ENCODE data around the gene SLC49A4. TPM values are rescaled to one million over a fixed set of nuclear protein-coding genes. Genes with fewer than 3 reads are reported as not detected.

SLC49A4 gene
- total and polyA plus RNA-seq, 4 experiments from 2014 or later = 1.9 to 7.6 (median 4.7) TPM

DNA sequence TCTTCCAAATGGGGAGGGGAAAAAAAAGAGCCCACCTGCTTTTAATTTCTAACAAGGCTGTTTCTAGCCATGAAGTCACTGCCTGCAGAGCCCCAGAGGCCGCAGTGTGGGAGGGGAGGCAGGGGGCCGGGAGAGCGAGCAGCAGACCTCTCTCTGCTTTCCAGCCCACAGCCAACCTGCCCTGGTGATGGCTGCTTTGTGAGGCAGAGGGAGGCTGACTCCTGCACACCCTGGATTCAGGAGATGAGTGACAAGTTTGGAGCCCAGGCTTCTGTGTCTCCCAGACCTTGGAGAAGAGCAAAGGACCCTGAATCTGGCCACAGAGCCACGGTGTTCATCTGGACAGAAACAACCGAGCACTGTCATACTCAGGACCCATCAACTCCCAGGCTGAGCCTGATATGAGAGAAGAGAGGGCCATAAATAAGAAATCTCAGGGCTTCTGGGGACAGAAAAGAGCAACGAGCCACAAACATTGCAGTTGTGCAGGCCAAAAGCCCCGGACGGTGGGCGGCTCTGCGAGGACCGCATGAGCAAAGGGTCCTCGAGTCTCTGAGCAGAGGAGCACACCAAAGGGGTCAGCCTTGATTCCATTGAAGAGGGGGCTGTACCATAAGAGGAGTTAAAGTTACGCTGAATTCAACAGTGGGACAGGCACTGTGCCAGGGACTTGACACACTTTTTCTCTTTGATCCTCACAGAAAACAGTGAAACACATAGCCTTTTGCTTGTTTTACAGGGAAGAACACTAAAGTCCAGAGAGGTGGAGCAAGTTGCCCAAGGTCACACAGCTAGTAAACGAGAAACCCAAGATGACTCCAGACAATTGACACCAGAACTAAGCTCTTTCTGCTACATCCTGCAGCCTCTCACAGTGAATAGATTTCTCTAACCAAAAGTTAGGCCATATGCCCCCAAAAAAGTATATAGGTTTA, 135.5 kb downstream of the SLC49A4 start:
- Mint-ChIP-seq H3K27ac (no peak overlapping the region), H3K4me3 (no peak overlapping the region), H3K9me3 (no peaks in the 10 kb centered on the region), H3K36me3 (no peaks in the 10 kb centered on the region), H3K27me3 (peaks cover 3 to 6% of the 10 kb centered on the region in 2 donors), H3K4me1 (no peaks in the 10 kb centered on the region)
- Histone ChIP-seq H3K27ac (ENCODE audit: low read depth, low read length) (no peak overlapping the region), H3K27me3 (ENCODE audit: insufficient read depth, low read length) (no peaks in the 10 kb centered on the region), H3K9me3 (ENCODE audit: control insufficient read depth in 1 of 2, low read length in 2 of 2) (no peaks in the 10 kb centered on the region), H3K4me3 (ENCODE audit: low read length in 2 of 2) (no peak overlapping the region), H3K4me1 (ENCODE audit: insufficient read depth, low read length) (no peaks in the 10 kb centered on the region), H3K36me3 (ENCODE audit: insufficient read depth, low read length) (no peaks in the 10 kb centered on the region)
- POLR2A ChIA-PET (ENCODE audit: partially characterized antibody) = no interaction called here
- DNase-seq = no peak
- intact Hi-C loops (cut with micrococcal nuclease) = no loop called here
- CTCF ChIA-PET (ENCODE audit: partially characterized antibody) = no interaction called here

Other genes starting within 250 kb of the SLC49A4 start
- 10 to 100 TPM; 24.0 to 26.0 TPM for gene PARP9, start 230.8 kb upstream of the SLC49A4 start, total RNA-seq
- 10 to 100 TPM; 23.1 to 43.4 TPM for gene PARP9, start 230.8 kb upstream of the SLC49A4 start, polyA plus RNA-seq
- gene DTX3L, start 230.7 kb upstream of the SLC49A4 start, total RNA-seq = 10 to 100 TPM; 49.3 to 51.0 TPM
- gene DTX3L, start 230.7 kb upstream of the SLC49A4 start, polyA plus RNA-seq = 10 to 100 TPM; 14.8 to 34.4 TPM
- gene PARP15, start 217.4 kb upstream of the SLC49A4 start, total RNA-seq = 10 to 100 TPM; 74.5 to 78.0 TPM
- gene PARP15, start 217.4 kb upstream of the SLC49A4 start, polyA plus RNA-seq = 10 to 100 TPM in 1 of 2 donors, 1 to 10 TPM in 1; 7.6 to 11.9 TPM
- 10 to 100 TPM; 68.7 to 79.6 TPM for gene PARP14, start 114.2 kb upstream of the SLC49A4 start, total RNA-seq
- gene PARP14, start 114.2 kb upstream of the SLC49A4 start, polyA plus RNA-seq = 10 to 100 TPM in 1 of 2 donors, 1 to 10 TPM in 1; 5.4 to 19.1 TPM
- gene HSPBAP1, start 1.2 kb upstream of the SLC49A4 start, total RNA-seq = 10 to 100 TPM; 22.9 to 23.2 TPM
- gene HSPBAP1, start 1.2 kb upstream of the SLC49A4 start, polyA plus RNA-seq = 10 to 100 TPM in 1 of 2 donors, 1 to 10 TPM in 1; 6.7 to 11.9 TPM
- gene SEMA5B, start 232.7 kb downstream of the SLC49A4 start, total RNA-seq = not detected
- not detected for gene SEMA5B, start 232.7 kb downstream of the SLC49A4 start, polyA plus RNA-seq

Data from CD4-positive, alpha-beta memory T cell (primary cell).